ENCODE measurements around the gene RAC2. TPM values are rescaled to one million over a fixed set of nuclear protein-coding genes. Genes with fewer than 3 reads are reported as not detected.

Gene RAC2
- total and polyA plus RNA-seq, 7 donors: 0.90 to 5.0 (median 2.3) TPM

GRCh38 chr22:37214731-37215030 is 29.4 kb downstream of the RAC2 start:
- intact Hi-C loops (cut with DNase I): no loop called here
- Histone ChIP-seq H3K9me3 (no peaks in the 10 kb centered on the region), H3K36me3 (ENCODE audit: insufficient read depth in 1 of 2, low read depth in 1 of 2) (no peaks in the 10 kb centered on the region), H3K4me3 (no peak overlapping the region), H3K4me1 (no peaks in the 10 kb centered on the region), H3K27me3 (ENCODE audit: insufficient read depth in 3 of 3, low read length in 2 of 3) (peaks cover 0 to 40% (median 6%) of the 10 kb centered on the region in 3 donors), H3K27ac (no peak overlapping the region)
- DNase-seq (peak in 1 of 2 donors; percentile 39), ATAC-seq (no peak)
- TF ChIP-seq CTCF (IDR thresholded peaks at IDR 0.05): no peak
- 67 to 68% (median 68%) methylated on average over 13 of the region's 13 CpGs for WGBS, 3 donors

GRCh38 chr22:37213941-37214730 is 29.9 kb downstream of the RAC2 start:
- intact Hi-C loops (cut with DNase I): no loop called here
- no peaks in the 10 kb centered on the region for H3K4me1 ChIP-seq
- H3K9me3 ChIP-seq: no peaks in the 10 kb centered on the region
- DNase-seq: peak in 1 of 2 donors; percentile 23
- 85 to 89% (median 89%) methylated on average over 13 of the region's 13 CpGs for WGBS, 3 donors
- no peak for ATAC-seq
- no peak overlapping the region for H3K27ac ChIP-seq
- peaks cover 0 to 40% (median 6%) of the 10 kb centered on the region in 3 donors for H3K27me3 ChIP-seq (ENCODE audit: insufficient read depth in 3 of 3, low read length in 2 of 3)
- no peak overlapping the region for H3K4me3 ChIP-seq
- no peak for TF ChIP-seq CTCF (IDR thresholded peaks at IDR 0.05)
- H3K36me3 ChIP-seq (ENCODE audit: insufficient read depth in 1 of 2, low read depth in 1 of 2): no peaks in the 10 kb centered on the region

GRCh38 chr22:37213218-37213855 is 30.7 kb downstream of the RAC2 start:
- TF ChIP-seq CTCF (IDR thresholded peaks at IDR 0.05): no peak
- H3K4me1 ChIP-seq: no peaks in the 10 kb centered on the region
- no peak overlapping the region for H3K27ac ChIP-seq
- no peaks in the 10 kb centered on the region for H3K36me3 ChIP-seq (ENCODE audit: insufficient read depth in 1 of 2, low read depth in 1 of 2)
- peaks cover 0 to 40% (median 6%) of the 10 kb centered on the region in 3 donors for H3K27me3 ChIP-seq (ENCODE audit: insufficient read depth in 3 of 3, low read length in 2 of 3)
- DNase-seq (peak in 1 of 2 donors; percentile 13), ATAC-seq (no peak)
- no peak overlapping the region for H3K4me3 ChIP-seq
- WGBS, 3 donors: 89 to 93% (median 90%) methylated on average over 18 of the region's 18 CpGs
- H3K9me3 ChIP-seq: no peaks in the 10 kb centered on the region
- intact Hi-C loops (cut with DNase I): no loop called here

GRCh38 chr22:37212174-37212906 is 31.7 kb downstream of the RAC2 start, which contains the start of gene SSTR3:
TSS of gene SSTR3 (minus strand) at chr22:37212477. CDS start at chr22:37207803, 4,674 bp downstream.
- Histone ChIP-seq H3K27ac (no peak within 1 kb of the TSS), H3K27me3 (ENCODE audit: insufficient read depth in 3 of 3, low read length in 2 of 3) (peaks cover 0 to 34% (median 6%) of the 10 kb centered on the region in 3 donors), H3K36me3 (ENCODE audit: insufficient read depth in 1 of 2, low read depth in 1 of 2) (no peaks in the 10 kb centered on the region), H3K4me3 (no peak within 1 kb of the TSS), H3K4me1 (no peaks in the 10 kb centered on the region), H3K9me3 (no peaks in the 10 kb centered on the region)
- TF ChIP-seq CTCF (IDR thresholded peaks at IDR 0.05): no peak
- DNase-seq: peak in 1 of 2 donors; percentile 58
- ATAC-seq: no peak
- WGBS, 3 donors: 6 to 16% (median 8%) methylated on average over 19 to 23 of the region's 23 CpGs
- intact Hi-C loops (cut with DNase I): no loop called here
